NB4 (cell line): ENCODE measurements around the gene SH2D7.

ENCODE experiments used
- DNase-seq: peaks from one replicate; pipeline ENCODE4 v3.0.0; 2010; ENCODE audit warnings: low read depth
- H3K4me3 ChIP-seq: one replicate; pipeline ENCODE4 v1.5.1; 2011; ENCODE audit warnings: mild to moderate bottlenecking, low read depth, low read length, moderate library complexity
- MYC ChIP-seq: IDR thresholded peaks from 2 replicates; pipeline ENCODE4 v1.6.1; 2011; ENCODE audit warnings: low read depth, low read length
- POLR2A ChIP-seq: IDR thresholded peaks from 2 replicates; pipeline ENCODE4 v1.6.1; 2011; ENCODE audit warnings: mild to moderate bottlenecking; ENCODE audit not compliant: insufficient read length; ENCODE audit errors: extremely low read depth
- TF ChIP-seq, protein P1 (sequence below): IDR thresholded peaks from one replicate; pipeline ENCODE4 v1.5.1; 2012; ENCODE audit warnings: low read depth, low read length
- TF ChIP-seq, protein P2 (sequence below): IDR thresholded peaks from 2 replicates; pipeline ENCODE4 v1.6.1; 2011; ENCODE audit warnings: low read depth, low read length

The SH2D7 gene

DNA sequence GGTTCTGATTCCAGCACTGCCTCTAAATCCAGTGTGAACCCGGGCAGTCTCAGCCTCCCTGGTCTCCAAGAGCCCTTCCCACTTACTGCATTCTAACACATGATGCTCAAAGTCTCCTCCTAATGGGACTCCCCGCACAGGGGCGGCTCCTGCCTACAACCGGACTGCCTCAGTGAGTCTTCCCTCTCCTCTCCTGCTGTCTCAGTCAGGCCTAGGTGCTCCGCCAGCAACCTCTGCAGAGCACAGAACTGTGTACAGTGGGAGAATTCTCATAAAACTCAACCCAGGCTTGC lies 43.8 kb upstream of the SH2D7 start:
- peak overlapping the region; percentile 27 for H3K4me3 ChIP-seq
- no peak for DNase-seq
- TF ChIP-seq, protein P1, sequence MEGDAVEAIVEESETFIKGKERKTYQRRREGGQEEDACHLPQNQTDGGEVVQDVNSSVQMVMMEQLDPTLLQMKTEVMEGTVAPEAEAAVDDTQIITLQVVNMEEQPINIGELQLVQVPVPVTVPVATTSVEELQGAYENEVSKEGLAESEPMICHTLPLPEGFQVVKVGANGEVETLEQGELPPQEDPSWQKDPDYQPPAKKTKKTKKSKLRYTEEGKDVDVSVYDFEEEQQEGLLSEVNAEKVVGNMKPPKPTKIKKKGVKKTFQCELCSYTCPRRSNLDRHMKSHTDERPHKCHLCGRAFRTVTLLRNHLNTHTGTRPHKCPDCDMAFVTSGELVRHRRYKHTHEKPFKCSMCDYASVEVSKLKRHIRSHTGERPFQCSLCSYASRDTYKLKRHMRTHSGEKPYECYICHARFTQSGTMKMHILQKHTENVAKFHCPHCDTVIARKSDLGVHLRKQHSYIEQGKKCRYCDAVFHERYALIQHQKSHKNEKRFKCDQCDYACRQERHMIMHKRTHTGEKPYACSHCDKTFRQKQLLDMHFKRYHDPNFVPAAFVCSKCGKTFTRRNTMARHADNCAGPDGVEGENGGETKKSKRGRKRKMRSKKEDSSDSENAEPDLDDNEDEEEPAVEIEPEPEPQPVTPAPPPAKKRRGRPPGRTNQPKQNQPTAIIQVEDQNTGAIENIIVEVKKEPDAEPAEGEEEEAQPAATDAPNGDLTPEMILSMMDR, result no peak
- TF ChIP-seq POLR2A (no peak), MYC (no peak)
- TF ChIP-seq, protein P2, sequence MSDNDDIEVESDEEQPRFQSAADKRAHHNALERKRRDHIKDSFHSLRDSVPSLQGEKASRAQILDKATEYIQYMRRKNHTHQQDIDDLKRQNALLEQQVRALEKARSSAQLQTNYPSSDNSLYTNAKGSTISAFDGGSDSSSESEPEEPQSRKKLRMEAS, result no peak

DNA sequence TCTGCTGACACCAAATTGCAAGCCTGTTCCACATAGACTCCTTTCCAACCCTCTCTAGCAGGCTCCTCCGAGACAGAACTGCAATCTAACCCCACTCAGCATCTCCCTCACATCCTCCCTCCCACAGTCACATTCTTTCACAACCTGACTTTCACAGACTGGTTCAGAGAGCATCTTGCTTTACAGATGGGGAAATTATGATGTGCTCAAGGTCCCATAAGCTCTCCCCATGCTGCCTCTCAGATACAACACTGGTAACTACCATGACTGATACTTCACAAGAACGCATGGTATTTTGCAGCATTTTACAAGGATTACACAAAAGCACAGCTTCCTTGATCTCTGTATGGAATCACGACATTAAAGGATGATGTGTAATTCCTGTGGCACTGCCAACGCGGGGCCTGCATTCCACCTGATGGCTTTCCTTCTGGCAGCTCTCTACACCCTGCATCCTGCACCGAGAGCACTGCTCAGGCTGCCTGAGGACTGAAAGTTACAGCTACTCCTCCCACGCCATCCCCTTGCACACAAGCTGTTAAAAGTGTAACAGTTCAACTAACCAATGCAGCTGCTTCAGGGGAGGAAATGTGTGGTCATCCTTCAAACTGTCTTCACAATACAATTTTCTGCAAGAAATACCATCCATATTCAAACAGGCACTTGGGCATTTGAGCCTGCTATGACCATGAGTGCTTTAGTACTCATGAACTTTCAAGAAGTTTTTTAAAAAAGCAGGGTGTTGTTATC lies 42.5 kb upstream of the SH2D7 start:
- H3K4me3 ChIP-seq, result peak overlapping the region; percentile 35
- TF ChIP-seq, protein P2, result peak; percentile 73
- TF ChIP-seq MYC (peak; percentile 56; the same call in 1 of the 2 replicates), POLR2A (peak; percentile 47)
- TF ChIP-seq, protein P1, result no peak
- peak; percentile 98 for DNase-seq

DNA sequence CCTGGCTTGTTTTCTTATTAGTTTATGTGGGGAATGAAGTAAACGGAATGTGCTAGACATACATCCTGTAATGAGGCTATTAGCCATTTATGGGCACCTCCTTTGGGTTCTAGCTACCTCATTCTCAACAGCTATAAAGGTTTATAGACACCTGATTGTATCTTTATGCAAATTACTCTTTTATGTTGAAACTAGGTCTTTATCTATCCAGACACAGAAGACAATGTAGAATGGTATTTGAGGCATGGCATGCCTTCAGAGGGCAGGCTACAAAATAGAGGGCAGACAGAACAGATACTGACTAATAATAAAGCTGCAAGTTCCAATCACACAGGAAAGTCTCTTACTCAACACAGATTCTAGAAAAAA lies 41.9 kb upstream of the SH2D7 start:
- TF ChIP-seq POLR2A, result no peak
- TF ChIP-seq, protein P1, result no peak
- 0 out of 2 replicates have a peak, but pooled peaks have one; percentile 5 for TF ChIP-seq MYC
- TF ChIP-seq, protein P2, result peak; percentile 50; the same call in 1 of the 2 replicates
- DNase-seq, result no peak
- H3K4me3 ChIP-seq, result peak overlapping the region; percentile 12

DNA sequence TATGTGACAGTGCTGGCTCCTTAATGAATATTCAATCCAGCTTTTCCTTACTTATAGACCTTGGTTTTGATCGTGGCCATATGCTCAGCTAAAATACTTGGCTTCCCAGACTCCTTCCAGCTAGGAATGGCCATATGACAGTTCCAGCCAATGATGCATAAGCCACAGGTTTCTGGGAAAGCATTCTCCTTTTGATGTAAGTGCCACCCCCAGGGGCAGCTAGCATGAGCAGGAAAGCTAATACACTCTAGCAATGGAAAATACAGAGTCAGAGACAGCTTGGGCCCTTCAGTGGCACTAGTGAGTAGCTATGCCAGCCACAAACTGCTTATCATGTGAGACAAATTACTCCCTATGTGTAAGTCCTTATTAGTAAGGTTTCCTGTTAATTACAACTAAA lies 41.5 kb upstream of the SH2D7 start:
- TF ChIP-seq, protein P2, result no peak
- TF ChIP-seq MYC, result peak; percentile 28; the same call in 1 of the 2 replicates
- peak; percentile 62 for DNase-seq

DNA sequence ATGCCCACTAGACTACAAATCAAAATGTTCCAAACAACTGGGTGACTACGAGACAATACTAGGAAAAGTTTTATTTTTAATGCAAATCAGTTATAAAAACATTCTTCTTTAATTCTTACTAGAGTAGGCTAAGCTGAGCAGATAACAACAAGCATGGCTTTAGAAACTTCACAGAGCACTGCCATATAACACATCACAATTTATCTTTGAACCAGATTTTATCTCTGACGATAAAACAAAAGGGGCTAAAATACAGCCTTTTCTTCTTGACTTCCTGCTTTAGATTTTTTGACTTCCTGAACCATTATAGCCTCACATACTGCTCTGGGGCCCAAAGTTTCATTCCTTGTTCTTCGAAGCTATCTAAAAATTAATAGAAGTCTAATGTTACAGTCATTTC lies 40.8 kb upstream of the SH2D7 start:
- H3K4me3 ChIP-seq, result no peak overlapping the region
- TF ChIP-seq, protein P2, result no peak
- TF ChIP-seq, protein P1, result no peak
- TF ChIP-seq MYC (no peak), POLR2A (no peak)
- no peak for DNase-seq

More for the DNA sequence above, 41.5 kb upstream of the SH2D7 start:
- peak overlapping the region; percentile 12 for H3K4me3 ChIP-seq

DNA sequence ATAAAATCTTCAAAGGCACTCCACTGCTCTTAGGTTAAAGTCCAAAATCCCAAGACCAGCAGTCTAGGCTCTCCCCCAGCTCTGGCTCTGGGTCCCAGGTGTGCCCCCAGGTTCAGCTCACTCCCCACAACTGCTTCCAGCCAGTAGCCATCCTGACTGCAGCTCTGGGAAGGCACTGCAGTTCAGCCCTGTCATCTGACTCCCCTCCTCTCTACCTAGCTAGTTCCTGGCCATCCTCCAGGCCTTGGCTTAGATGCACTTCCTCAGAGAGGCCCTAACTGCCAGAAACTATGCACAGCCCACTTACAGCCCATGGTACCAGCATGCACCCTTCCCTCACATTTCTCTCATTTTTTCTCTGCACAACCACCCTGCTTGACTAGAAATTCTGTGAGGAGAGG lies 40.4 kb upstream of the SH2D7 start:
- H3K4me3 ChIP-seq, result no peak overlapping the region
- DNase-seq, result peak; percentile 72
- TF ChIP-seq, protein P1, result no peak
- TF ChIP-seq MYC, result no peak
- TF ChIP-seq, protein P2, result no peak; the same call in 1 of the 2 replicates
- no peak for TF ChIP-seq POLR2A
